ENCODE measurements around the gene TTLL8.
A peak's percentile ranks its signal among the peaks of the same experiment; 100 is the strongest.

Gene TTLL8

GRCh38 chr22:50009765-50010675, 48.1 kb downstream of the TTLL8 start:
- Histone ChIP-seq H3K4me1 (no peaks in the 10 kb centered on the region), H3K4me3 (no peak overlapping the region), H3K9me3 (no peaks in the 10 kb centered on the region), H3K36me3 (replicated peaks) (no peaks in the 10 kb centered on the region), H3K27me3 (ENCODE audit: low read depth) (peaks cover 21% of the 10 kb centered on the region)
- DNase-seq (ENCODE audit: low spot score in 2 of 2) = no peak
- in situ Hi-C loops (cut with MboI; ENCODE audit: low sequenced_read_pairs) = no loop called here

- Histone ChIP-seq H3K9me3 (no peaks in the 10 kb centered on the region), H3K36me3 (replicated peaks) (no peaks in the 10 kb centered on the region), H3K27me3 (ENCODE audit: low read depth) (peaks cover 13% of the 10 kb centered on the region), H3K4me1 (no peaks in the 10 kb centered on the region), H3K4me3 (no peak overlapping the region)
- in situ Hi-C loops (cut with MboI; ENCODE audit: low sequenced_read_pairs) = no loop called here
- no peak for DNase-seq (ENCODE audit: low spot score in 2 of 2)
Measured at GRCh38 chr22:50009251-50009650, 48.8 kb downstream of the TTLL8 start.

GRCh38 chr22:50008151-50009040, 49.7 kb downstream of the TTLL8 start:
- no peaks in the 10 kb centered on the region for H3K9me3 ChIP-seq
- in situ Hi-C loops (cut with MboI; ENCODE audit: low sequenced_read_pairs) = no loop called here
- peaks cover 10% of the 10 kb centered on the region for H3K27me3 ChIP-seq (ENCODE audit: low read depth)
- H3K4me3 ChIP-seq = no peak overlapping the region
- DNase-seq (ENCODE audit: low spot score in 2 of 2) = no peak
- no peaks in the 10 kb centered on the region for H3K36me3 ChIP-seq (replicated peaks)
- no peaks in the 10 kb centered on the region for H3K4me1 ChIP-seq

GRCh38 chr22:50007057-50007511, 51.0 kb downstream of the TTLL8 start:
- no peaks in the 10 kb centered on the region for H3K36me3 ChIP-seq (replicated peaks)
- H3K4me1 ChIP-seq = no peaks in the 10 kb centered on the region
- no peak overlapping the region for H3K4me3 ChIP-seq
- no peaks in the 10 kb centered on the region for H3K9me3 ChIP-seq
- DNase-seq (ENCODE audit: low spot score in 2 of 2) = no peak
- H3K27me3 ChIP-seq (ENCODE audit: low read depth) = peaks cover 10% of the 10 kb centered on the region
- in situ Hi-C loops (cut with MboI; ENCODE audit: low sequenced_read_pairs) = no loop called here

GRCh38 chr22:50004918-50005317, 53.2 kb downstream of the TTLL8 start:
- H3K9me3 ChIP-seq = no peaks in the 10 kb centered on the region
- H3K4me1 ChIP-seq = no peaks in the 10 kb centered on the region
- in situ Hi-C loops (cut with MboI; ENCODE audit: low sequenced_read_pairs) = no loop called here
- DNase-seq (ENCODE audit: low spot score in 2 of 2) = no peak
- H3K4me3 ChIP-seq = no peak overlapping the region
- 0 out of 2 replicates have a peak, but pooled peaks cover 2% of the 10 kb centered on the region for H3K27me3 ChIP-seq (ENCODE audit: low read depth)
- H3K36me3 ChIP-seq (replicated peaks) = no peaks in the 10 kb centered on the region

- Histone ChIP-seq H3K9me3 (no peaks in the 10 kb centered on the region), H3K4me3 (no peak overlapping the region), H3K36me3 (replicated peaks) (no peaks in the 10 kb centered on the region), H3K4me1 (no peaks in the 10 kb centered on the region), H3K27me3 (ENCODE audit: low read depth) (no peaks in the 10 kb centered on the region)
- no peak for DNase-seq (ENCODE audit: low spot score in 2 of 2)
- in situ Hi-C loops (cut with MboI; ENCODE audit: low sequenced_read_pairs) = no loop called here
Measured at GRCh38 chr22:50002791-50003190, 55.3 kb downstream of the TTLL8 start.

GRCh38 chr22:50001388-50002231, 56.5 kb downstream of the TTLL8 start:
- Histone ChIP-seq H3K9me3 (no peaks in the 10 kb centered on the region), H3K27me3 (ENCODE audit: low read depth) (no peaks in the 10 kb centered on the region), H3K36me3 (replicated peaks) (no peaks in the 10 kb centered on the region), H3K4me1 (no peaks in the 10 kb centered on the region), H3K4me3 (no peak overlapping the region)
- DNase-seq (ENCODE audit: low spot score in 2 of 2) = no peak
- in situ Hi-C loops (cut with MboI; ENCODE audit: low sequenced_read_pairs) = no loop called here

GRCh38 chr22:50000587-50001387, 57.3 kb downstream of the TTLL8 start:
- Histone ChIP-seq H3K4me3 (no peak overlapping the region), H3K4me1 (no peaks in the 10 kb centered on the region), H3K27me3 (ENCODE audit: low read depth) (no peaks in the 10 kb centered on the region), H3K9me3 (no peaks in the 10 kb centered on the region), H3K36me3 (replicated peaks) (no peaks in the 10 kb centered on the region)
- no peak for DNase-seq (ENCODE audit: low spot score in 2 of 2)
- in situ Hi-C loops (cut with MboI; ENCODE audit: low sequenced_read_pairs) = no loop called here

- H3K27me3 ChIP-seq (ENCODE audit: low read depth) = no peaks in the 10 kb centered on the region
- no peaks in the 10 kb centered on the region for H3K9me3 ChIP-seq
- in situ Hi-C loops (cut with MboI; ENCODE audit: low sequenced_read_pairs) = no loop called here
- H3K4me3 ChIP-seq = peak overlapping the region; percentile 33
- H3K36me3 ChIP-seq (replicated peaks) = no peaks in the 10 kb centered on the region
- no peaks in the 10 kb centered on the region for H3K4me1 ChIP-seq
- no peak for DNase-seq (ENCODE audit: low spot score in 2 of 2)
Measured at GRCh38 chr22:49999946-50000586, 58.0 kb downstream of the TTLL8 start.

GRCh38 chr22:49999063-49999945, 58.8 kb downstream of the TTLL8 start:
- in situ Hi-C loops (cut with MboI; ENCODE audit: low sequenced_read_pairs) = no loop called here
- H3K27me3 ChIP-seq (ENCODE audit: low read depth) = no peaks in the 10 kb centered on the region
- no peaks in the 10 kb centered on the region for H3K36me3 ChIP-seq (replicated peaks)
- DNase-seq (ENCODE audit: low spot score in 2 of 2) = peak in 1 of 2 experiments; percentile 74
- H3K4me1 ChIP-seq = no peaks in the 10 kb centered on the region
- H3K9me3 ChIP-seq = no peaks in the 10 kb centered on the region
- H3K4me3 ChIP-seq = peak overlapping the region; percentile 33

GRCh38 chr22:49998718-49999062, 59.4 kb downstream of the TTLL8 start:
- in situ Hi-C loops (cut with MboI; ENCODE audit: low sequenced_read_pairs) = no loop called here
- no peaks in the 10 kb centered on the region for H3K4me1 ChIP-seq
- H3K4me3 ChIP-seq = no peak overlapping the region
- H3K9me3 ChIP-seq = no peaks in the 10 kb centered on the region
- H3K36me3 ChIP-seq (replicated peaks) = no peaks in the 10 kb centered on the region
- no peaks in the 10 kb centered on the region for H3K27me3 ChIP-seq (ENCODE audit: low read depth)
- no peak for DNase-seq (ENCODE audit: low spot score in 2 of 2)
